NB4 (cell line): ENCODE data around the gene KLF11.

ENCODE experiments used
- CTCF ChIP-seq: IDR thresholded peaks from one replicate; pipeline ENCODE4 v1.5.1; 2012; ENCODE audit warnings: low read depth, low read length
- MYC ChIP-seq: IDR thresholded peaks from 2 replicates; pipeline ENCODE4 v1.6.1; 2011; ENCODE audit warnings: low read depth, low read length
- POLR2A ChIP-seq: IDR thresholded peaks from 2 replicates; pipeline ENCODE4 v1.6.1; 2011; ENCODE audit warnings: mild to moderate bottlenecking; ENCODE audit not compliant: insufficient read length; ENCODE audit errors: extremely low read depth
- TF ChIP-seq, protein P1 (sequence below): IDR thresholded peaks from 2 replicates; pipeline ENCODE4 v1.6.1; 2011; ENCODE audit warnings: low read depth, low read length

GRCh38 chr2:10019174-10019573 is 24.2 kb upstream of the KLF11 start:
- TF ChIP-seq CTCF (no peak), POLR2A (no peak), MYC (no peak)
- TF ChIP-seq, protein P1, sequence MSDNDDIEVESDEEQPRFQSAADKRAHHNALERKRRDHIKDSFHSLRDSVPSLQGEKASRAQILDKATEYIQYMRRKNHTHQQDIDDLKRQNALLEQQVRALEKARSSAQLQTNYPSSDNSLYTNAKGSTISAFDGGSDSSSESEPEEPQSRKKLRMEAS, result no peak
